Measurements from ENCODE around the gene STX5. TPM values are rescaled to one million over a fixed set of nuclear protein-coding genes. Genes with fewer than 3 reads are reported as not detected.

The STX5 gene
- total and polyA plus RNA-seq, 9 of the 15 experiments (the other 6 are each of a cell fraction or from before 2014, with no cell fraction given): 2.8 to 28.6 (median 23.7) TPM

DNA sequence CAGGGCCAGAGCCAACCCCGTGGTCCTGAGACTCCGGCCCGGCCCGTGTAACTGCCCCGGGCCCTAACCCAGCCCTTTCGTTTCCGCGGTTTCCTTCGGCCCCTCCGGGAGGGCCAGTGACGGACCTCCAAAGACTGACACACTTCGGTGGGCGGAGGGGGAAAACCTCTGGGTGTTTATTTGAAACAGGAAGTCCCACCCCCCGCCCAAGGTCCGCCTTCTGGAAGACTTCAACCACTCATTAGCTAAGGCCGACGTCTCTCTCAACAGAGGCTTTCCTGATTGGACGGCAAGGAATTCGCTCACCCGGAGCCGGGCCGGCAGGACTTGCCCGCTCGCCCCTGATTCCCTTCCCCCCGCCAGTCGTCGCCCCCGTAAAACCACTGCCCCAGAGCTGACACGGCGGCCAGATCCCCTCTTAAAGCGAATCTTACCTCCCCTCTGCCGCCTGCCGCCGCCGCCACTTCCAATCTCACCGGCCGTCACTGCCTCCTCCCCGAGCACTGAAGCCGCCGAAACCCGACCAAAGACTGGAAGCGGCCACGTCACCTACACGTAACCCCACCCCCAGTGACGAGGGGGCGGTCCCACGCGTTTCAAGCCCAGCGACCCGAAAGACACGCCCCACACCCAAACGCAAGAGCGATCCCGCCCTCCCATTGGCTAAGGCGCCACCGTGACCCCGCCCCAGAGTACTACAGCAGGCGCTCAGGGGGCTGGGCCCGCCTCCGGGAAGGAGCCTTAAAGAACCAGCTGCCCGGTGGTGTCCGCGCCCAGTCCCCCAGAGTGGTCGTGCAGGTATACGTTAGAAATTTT lies at the start of gene STX5 (continued):
- no peak for TF ChIP-seq FIP1L1 (IDR thresholded peaks at IDR 0.05; ENCODE audit: low read depth, low read length, poor library complexity, severe bottlenecking)
- TF ChIP-seq ZNF217 (CRISPR knock-in tag; IDR thresholded peaks at IDR 0.05): no peak
- TF ChIP-seq ZNF77 (CRISPR knock-in tag; IDR thresholded peaks at IDR 0.05): no peak
- no peak for TF ChIP-seq BMI1 (IDR thresholded peaks at IDR 0.05; ENCODE audit: low read length)
- 0 out of 2 replicates have a peak, but pooled peaks have one; percentile 16 for TF ChIP-seq NFRKB (IDR thresholded peaks at IDR 0.05; ENCODE audit: low read depth)
- peak; percentile 56 for TF ChIP-seq PML (IDR thresholded peaks at IDR 0.05; ENCODE audit: low read length)
- TF ChIP-seq FOXP1 (CRISPR knock-in tag; IDR thresholded peaks at IDR 0.05): peak; percentile 71; the same call in 1 of the 2 replicates
- 0 out of 4 replicates have a peak, but pooled peaks of 1 of the 2 experiments have one; percentile 35 for TF ChIP-seq TEAD1 (CRISPR knock-in tag; IDR thresholded peaks at IDR 0.05)
- TF ChIP-seq ZEB2 (IDR thresholded peaks at IDR 0.05): no peak
- TF ChIP-seq TRIM28 (IDR thresholded peaks at IDR 0.05): no peak
- TF ChIP-seq BHLHE40 (IDR thresholded peaks at IDR 0.05; ENCODE audit: low read length): peak; percentile 43; the same call in 1 of the 2 replicates
- TF ChIP-seq CBX8 (IDR thresholded peaks at IDR 0.05; ENCODE audit: borderline replicate concordance, extremely low read depth, low read depth, low read length, poor library complexity, severe bottlenecking): no peak
- TF ChIP-seq HEY1 (CRISPR knock-in tag; IDR thresholded peaks at IDR 0.05; ENCODE audit: borderline replicate concordance): no peak
- no peak for TF ChIP-seq HNRNPK (IDR thresholded peaks at IDR 0.05; ENCODE audit: low read depth, low read length, poor library complexity, severe bottlenecking)
- TF ChIP-seq NFE2 (IDR thresholded peaks at IDR 0.05; ENCODE audit: low read depth): peak; percentile 15
- no peak for TF ChIP-seq NR2C1 (IDR thresholded peaks at IDR 0.05)
- TF ChIP-seq NR2C1 (tag; IDR thresholded peaks at IDR 0.05): peak; percentile 19; the same call in 1 of the 2 replicates
- TF ChIP-seq, protein P1, sequence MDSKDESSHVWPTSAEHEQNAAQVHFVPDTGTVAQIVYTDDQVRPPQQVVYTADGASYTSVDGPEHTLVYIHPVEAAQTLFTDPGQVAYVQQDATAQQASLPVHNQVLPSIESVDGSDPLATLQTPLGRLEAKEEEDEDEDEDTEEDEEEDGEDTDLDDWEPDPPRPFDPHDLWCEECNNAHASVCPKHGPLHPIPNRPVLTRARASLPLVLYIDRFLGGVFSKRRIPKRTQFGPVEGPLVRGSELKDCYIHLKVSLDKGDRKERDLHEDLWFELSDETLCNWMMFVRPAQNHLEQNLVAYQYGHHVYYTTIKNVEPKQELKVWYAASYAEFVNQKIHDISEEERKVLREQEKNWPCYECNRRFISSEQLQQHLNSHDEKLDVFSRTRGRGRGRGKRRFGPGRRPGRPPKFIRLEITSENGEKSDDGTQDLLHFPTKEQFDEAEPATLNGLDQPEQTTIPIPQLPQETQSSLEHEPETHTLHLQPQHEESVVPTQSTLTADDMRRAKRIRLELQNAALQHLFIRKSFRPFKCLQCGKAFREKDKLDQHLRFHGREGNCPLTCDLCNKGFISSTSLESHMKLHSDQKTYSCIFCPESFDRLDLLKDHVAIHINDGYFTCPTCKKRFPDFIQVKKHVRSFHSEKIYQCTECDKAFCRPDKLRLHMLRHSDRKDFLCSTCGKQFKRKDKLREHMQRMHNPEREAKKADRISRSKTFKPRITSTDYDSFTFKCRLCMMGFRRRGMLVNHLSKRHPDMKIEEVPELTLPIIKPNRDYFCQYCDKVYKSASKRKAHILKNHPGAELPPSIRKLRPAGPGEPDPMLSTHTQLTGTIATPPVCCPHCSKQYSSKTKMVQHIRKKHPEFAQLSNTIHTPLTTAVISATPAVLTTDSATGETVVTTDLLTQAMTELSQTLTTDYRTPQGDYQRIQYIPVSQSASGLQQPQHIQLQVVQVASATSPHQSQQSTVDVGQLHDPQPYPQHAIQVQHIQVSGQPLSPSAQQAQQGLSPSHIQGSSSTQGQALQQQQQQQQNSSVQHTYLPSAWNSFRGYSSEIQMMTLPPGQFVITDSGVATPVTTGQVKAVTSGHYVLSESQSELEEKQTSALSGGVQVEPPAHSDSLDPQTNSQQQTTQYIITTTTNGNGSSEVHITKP (IDR thresholded peaks at IDR 0.05; ENCODE audit: partially characterized antibody): peak; percentile 69
- no peak for TF ChIP-seq CBX2 (IDR thresholded peaks at IDR 0.05; ENCODE audit: insufficient read depth, low read length, poor library complexity, severe bottlenecking)
- no peak for TF ChIP-seq ARID2 (IDR thresholded peaks at IDR 0.05)
- TF ChIP-seq TOE1 (IDR thresholded peaks at IDR 0.05; ENCODE audit: borderline replicate concordance): peak; percentile 90
- no peak for TF ChIP-seq TOE1 (CRISPR knock-in tag; IDR thresholded peaks at IDR 0.05; ENCODE audit: borderline replicate concordance, low read depth)
- TF ChIP-seq ZNF408 (CRISPR knock-in tag; IDR thresholded peaks at IDR 0.05; ENCODE audit: low read depth): no peak
- TF ChIP-seq EP400 (IDR thresholded peaks at IDR 0.05): peak; percentile 99
- TF ChIP-seq SNIP1 (IDR thresholded peaks at IDR 0.05; ENCODE audit: low read depth): no peak
- no peak for TF ChIP-seq DDX20 (tag; IDR thresholded peaks at IDR 0.05; ENCODE audit: low read depth)

Measured in K562 (cell line).